ENCODE measurements around the gene ARHGEF26. TPM values are rescaled to one million over a fixed set of nuclear protein-coding genes. Genes with fewer than 3 reads are reported as not detected.

Gene ARHGEF26
- total RNA-seq, 4 donors from 2014 or later: 18.5 to 45.2 (median 26.3) TPM

DNA sequence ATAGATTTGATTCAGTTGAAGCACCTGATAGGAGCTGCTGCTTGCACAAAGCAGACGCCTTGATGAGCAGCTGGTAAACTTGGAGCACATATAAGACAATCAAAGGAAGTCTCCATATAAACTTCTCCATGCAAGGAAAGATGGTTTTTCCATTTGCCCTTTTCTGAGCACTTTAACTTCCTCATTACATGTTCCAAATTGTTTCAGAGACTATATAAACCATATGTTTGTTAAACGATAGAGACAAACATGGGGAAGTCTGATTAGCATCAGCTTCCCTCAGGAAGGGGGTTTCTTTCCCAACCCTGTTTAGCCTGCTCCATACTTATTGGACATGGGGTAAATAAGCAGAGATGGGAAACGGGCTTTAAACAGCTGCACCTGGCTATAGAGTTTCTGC lies 115.1 kb downstream of the ARHGEF26 start:
- TF ChIP-seq, protein P1, sequence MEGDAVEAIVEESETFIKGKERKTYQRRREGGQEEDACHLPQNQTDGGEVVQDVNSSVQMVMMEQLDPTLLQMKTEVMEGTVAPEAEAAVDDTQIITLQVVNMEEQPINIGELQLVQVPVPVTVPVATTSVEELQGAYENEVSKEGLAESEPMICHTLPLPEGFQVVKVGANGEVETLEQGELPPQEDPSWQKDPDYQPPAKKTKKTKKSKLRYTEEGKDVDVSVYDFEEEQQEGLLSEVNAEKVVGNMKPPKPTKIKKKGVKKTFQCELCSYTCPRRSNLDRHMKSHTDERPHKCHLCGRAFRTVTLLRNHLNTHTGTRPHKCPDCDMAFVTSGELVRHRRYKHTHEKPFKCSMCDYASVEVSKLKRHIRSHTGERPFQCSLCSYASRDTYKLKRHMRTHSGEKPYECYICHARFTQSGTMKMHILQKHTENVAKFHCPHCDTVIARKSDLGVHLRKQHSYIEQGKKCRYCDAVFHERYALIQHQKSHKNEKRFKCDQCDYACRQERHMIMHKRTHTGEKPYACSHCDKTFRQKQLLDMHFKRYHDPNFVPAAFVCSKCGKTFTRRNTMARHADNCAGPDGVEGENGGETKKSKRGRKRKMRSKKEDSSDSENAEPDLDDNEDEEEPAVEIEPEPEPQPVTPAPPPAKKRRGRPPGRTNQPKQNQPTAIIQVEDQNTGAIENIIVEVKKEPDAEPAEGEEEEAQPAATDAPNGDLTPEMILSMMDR (IDR thresholded peaks at IDR 0.05; ENCODE audit: low read depth): no peak

DNA sequence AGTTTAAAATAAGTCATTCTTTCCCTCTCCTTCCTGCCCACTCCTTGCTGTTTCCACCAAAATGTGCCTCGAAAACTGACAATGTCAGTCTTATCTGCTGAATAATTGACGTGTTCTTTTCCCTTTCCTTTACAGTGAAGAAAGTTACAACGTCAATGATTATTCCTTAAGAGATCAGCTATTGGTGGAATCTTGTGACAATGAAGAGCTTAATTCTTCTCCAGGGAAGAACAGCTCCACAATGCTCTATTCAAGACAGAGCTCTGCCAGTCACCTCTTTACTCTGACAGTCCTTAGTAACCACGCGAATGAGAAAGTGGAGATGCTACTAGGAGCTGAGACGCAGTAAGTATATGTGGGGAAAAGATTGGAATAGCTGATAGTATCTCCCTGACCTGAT lies 119.0 kb downstream of the ARHGEF26 start:
- TF ChIP-seq, protein P1 (IDR thresholded peaks at IDR 0.05; ENCODE audit: low read depth): no peak

DNA sequence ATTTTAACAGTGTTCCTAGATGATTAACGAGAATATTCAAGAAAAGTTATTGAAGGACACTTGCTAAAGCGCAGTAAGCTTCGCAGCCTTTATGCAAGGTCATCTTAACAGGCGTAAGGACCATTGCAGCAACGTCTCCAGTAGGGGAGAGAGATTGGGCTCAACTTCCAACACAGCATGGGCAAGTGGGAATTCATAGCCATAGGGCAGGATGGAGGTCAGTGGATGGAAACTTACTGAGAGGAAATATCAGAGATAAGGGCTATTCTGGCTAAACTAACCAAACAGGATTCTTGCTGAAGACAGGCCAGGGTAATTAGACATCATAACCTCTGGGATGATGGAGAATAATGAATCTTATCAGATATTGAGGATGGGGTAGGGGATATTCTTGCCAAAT lies 120.3 kb downstream of the ARHGEF26 start:
- TF ChIP-seq, protein P1 (IDR thresholded peaks at IDR 0.05; ENCODE audit: low read depth): no peak

- TF ChIP-seq, protein P1 (IDR thresholded peaks at IDR 0.05; ENCODE audit: low read depth): no peak
These were observed 121.6 kb downstream of the ARHGEF26 start for GRCh38 chr3:154242766-154243165.

DNA sequence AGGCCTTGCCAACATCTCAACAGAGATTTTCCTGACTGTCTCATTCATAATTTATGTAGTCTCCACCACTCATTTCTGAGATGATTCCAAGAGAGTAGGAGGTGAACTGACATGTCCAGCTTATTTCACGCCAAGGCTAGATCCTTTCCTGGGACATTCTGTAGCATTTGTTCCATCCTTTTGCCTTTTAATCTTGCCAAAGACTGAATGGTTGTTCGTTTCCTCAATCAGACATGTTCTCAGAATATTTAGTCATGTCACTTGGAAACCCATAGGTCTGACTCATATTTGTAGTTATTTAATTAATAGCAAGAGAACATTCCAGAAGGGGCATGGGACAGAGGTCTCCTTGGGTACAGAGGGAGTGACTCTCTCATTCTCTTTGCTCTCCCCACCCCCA lies 122.2 kb downstream of the ARHGEF26 start:
- TF ChIP-seq, protein P1 (IDR thresholded peaks at IDR 0.05; ENCODE audit: low read depth): no peak

GRCh38 chr3:154244644-154245043 lies 123.5 kb downstream of the ARHGEF26 start:
- TF ChIP-seq, protein P1 (IDR thresholded peaks at IDR 0.05; ENCODE audit: low read depth): no peak

GRCh38 chr3:154247806-154248415 lies 126.7 kb downstream of the ARHGEF26 start:
- TF ChIP-seq, protein P1 (IDR thresholded peaks at IDR 0.05; ENCODE audit: low read depth): no peak

Data from subcutaneous adipose tissue (tissue), 4 donors.